Measurements from ENCODE around the gene SLC41A2.

SLC41A2 gene

GRCh38 chr12:104925501-104925900 lies 32.6 kb downstream of the SLC41A2 start:
- H3K4me3 ChIP-seq (ENCODE audit: low read depth, low read length): no peak overlapping the region
- in situ Hi-C loops (cut with HindIII; ENCODE audit: low sequenced_read_pairs): no loop called here
- TF ChIP-seq, protein P1, sequence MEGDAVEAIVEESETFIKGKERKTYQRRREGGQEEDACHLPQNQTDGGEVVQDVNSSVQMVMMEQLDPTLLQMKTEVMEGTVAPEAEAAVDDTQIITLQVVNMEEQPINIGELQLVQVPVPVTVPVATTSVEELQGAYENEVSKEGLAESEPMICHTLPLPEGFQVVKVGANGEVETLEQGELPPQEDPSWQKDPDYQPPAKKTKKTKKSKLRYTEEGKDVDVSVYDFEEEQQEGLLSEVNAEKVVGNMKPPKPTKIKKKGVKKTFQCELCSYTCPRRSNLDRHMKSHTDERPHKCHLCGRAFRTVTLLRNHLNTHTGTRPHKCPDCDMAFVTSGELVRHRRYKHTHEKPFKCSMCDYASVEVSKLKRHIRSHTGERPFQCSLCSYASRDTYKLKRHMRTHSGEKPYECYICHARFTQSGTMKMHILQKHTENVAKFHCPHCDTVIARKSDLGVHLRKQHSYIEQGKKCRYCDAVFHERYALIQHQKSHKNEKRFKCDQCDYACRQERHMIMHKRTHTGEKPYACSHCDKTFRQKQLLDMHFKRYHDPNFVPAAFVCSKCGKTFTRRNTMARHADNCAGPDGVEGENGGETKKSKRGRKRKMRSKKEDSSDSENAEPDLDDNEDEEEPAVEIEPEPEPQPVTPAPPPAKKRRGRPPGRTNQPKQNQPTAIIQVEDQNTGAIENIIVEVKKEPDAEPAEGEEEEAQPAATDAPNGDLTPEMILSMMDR (IDR thresholded peaks at IDR 0.05; ENCODE audit: low read depth, low read length, missing control alignments): no peak
- no peak for DNase-seq (ENCODE audit: low read depth)

- in situ Hi-C loops (cut with HindIII; ENCODE audit: low sequenced_read_pairs): no loop called here
- no peak for DNase-seq (ENCODE audit: low read depth)
- no peak overlapping the region for H3K4me3 ChIP-seq (ENCODE audit: low read depth, low read length)
- TF ChIP-seq, protein P1 (IDR thresholded peaks at IDR 0.05; ENCODE audit: low read depth, low read length, missing control alignments): no peak
Observed at GRCh38 chr12:104921340-104921739, 36.8 kb downstream of the SLC41A2 start.

GRCh38 chr12:104911942-104912341 lies 46.1 kb downstream of the SLC41A2 start:
- in situ Hi-C loops (cut with HindIII; ENCODE audit: low sequenced_read_pairs): no loop called here
- no peak for DNase-seq (ENCODE audit: low read depth)
- TF ChIP-seq, protein P1 (IDR thresholded peaks at IDR 0.05; ENCODE audit: low read depth, low read length, missing control alignments): no peak
- H3K4me3 ChIP-seq (ENCODE audit: low read depth, low read length): no peak overlapping the region

- in situ Hi-C loops (cut with HindIII; ENCODE audit: low sequenced_read_pairs): no loop called here
- DNase-seq (ENCODE audit: low read depth): no peak
- H3K4me3 ChIP-seq (ENCODE audit: low read depth, low read length): no peak overlapping the region
- TF ChIP-seq, protein P1 (IDR thresholded peaks at IDR 0.05; ENCODE audit: low read depth, low read length, missing control alignments): no peak
Observed at GRCh38 chr12:104910196-104910840, 47.8 kb downstream of the SLC41A2 start.

DNA sequence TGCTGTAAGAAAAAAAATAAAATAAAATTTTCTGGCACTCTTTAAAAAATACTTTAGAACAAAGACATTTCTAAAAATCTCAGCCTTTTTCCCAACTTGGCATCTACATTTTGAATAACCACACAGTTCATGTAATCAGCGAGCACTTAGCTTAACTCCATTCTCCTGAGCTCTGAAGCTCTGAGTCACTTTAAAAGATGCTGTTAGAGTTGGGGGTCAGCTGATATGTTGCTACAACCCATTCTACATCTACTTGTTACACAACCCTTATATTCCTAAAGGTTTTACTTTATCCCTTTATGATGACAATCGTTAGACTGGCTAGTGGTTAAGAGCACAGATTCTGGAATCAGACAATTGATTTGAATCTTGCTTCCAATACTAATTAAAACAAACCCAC lies 48.3 kb downstream of the SLC41A2 start:
- TF ChIP-seq, protein P1 (IDR thresholded peaks at IDR 0.05; ENCODE audit: low read depth, low read length, missing control alignments): no peak
- no peak for DNase-seq (ENCODE audit: low read depth)
- in situ Hi-C loops (cut with HindIII; ENCODE audit: low sequenced_read_pairs): no loop called here
- H3K4me3 ChIP-seq (ENCODE audit: low read depth, low read length): no peak overlapping the region

Measured in astrocyte of the cerebellum (primary cell).